Measurements from ENCODE around the gene DHX35.

The DHX35 gene

DNA sequence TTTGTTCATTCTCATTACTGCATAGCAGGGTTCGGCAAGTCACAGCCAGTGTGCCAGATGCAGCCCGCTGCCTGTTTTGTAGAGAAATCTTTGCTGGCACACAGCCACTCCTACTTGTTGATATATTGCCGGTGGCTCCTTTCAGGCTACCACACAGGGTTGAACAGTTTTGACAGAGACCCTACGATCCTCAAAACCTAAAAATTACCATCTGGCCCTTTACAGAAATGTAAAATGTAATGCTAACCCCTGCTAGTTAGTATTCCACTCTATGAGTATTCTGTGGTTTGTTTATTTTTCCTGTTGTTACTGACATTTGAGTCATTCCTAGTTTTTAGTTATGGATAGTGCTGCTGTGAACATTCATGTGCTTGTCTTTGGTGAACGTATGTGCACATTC is 11.5 kb downstream of the DHX35 start:
- peaks cover 12% of the 10 kb centered on the region for H3K4me1 ChIP-seq (ENCODE audit: insufficient read depth, low read length, poor library complexity, severe bottlenecking)
- no peak overlapping the region for H2AFZ ChIP-seq (ENCODE audit: low read length)
- no peaks in the 10 kb centered on the region for H4K20me1 ChIP-seq (ENCODE audit: insufficient read depth, low read length, poor library complexity, severe bottlenecking)
- no peak overlapping the region for H3K9ac ChIP-seq (ENCODE audit: low read depth, low read length, poor library complexity, severe bottlenecking)
- no peaks in the 10 kb centered on the region for H3F3A ChIP-seq (ENCODE audit: low read depth)
- H3K4me3 ChIP-seq (ENCODE audit: low read length, poor library complexity, severe bottlenecking) = no peak overlapping the region
- H3K4me2 ChIP-seq (ENCODE audit: low read depth, low read length, poor library complexity, severe bottlenecking) = no peak overlapping the region
- 0 out of 2 replicates have a peak, but pooled peaks cover 3% of the 10 kb centered on the region for H3K79me2 ChIP-seq (ENCODE audit: insufficient read depth, low read length)
- H3K9me2 ChIP-seq (replicated peaks; ENCODE audit: low read depth, low read length) = no peaks in the 10 kb centered on the region
- H3K9me3 ChIP-seq (ENCODE audit: insufficient read depth, low read depth, low read length) = no peaks in the 10 kb centered on the region
- TF ChIP-seq, protein P1, sequence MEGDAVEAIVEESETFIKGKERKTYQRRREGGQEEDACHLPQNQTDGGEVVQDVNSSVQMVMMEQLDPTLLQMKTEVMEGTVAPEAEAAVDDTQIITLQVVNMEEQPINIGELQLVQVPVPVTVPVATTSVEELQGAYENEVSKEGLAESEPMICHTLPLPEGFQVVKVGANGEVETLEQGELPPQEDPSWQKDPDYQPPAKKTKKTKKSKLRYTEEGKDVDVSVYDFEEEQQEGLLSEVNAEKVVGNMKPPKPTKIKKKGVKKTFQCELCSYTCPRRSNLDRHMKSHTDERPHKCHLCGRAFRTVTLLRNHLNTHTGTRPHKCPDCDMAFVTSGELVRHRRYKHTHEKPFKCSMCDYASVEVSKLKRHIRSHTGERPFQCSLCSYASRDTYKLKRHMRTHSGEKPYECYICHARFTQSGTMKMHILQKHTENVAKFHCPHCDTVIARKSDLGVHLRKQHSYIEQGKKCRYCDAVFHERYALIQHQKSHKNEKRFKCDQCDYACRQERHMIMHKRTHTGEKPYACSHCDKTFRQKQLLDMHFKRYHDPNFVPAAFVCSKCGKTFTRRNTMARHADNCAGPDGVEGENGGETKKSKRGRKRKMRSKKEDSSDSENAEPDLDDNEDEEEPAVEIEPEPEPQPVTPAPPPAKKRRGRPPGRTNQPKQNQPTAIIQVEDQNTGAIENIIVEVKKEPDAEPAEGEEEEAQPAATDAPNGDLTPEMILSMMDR (conservative IDR thresholded peaks at IDR 0.05; ENCODE audit: low read length) = no peak
- TF ChIP-seq EZH2phosphoT487 (IDR thresholded peaks at IDR 0.05; ENCODE audit: borderline replicate concordance) = no peak
- no peaks in the 10 kb centered on the region for H3K27me3 ChIP-seq (ENCODE audit: insufficient read depth, low read length, poor library complexity, severe bottlenecking)
- peaks cover 21% of the 10 kb centered on the region; the same call in 1 of the 2 replicates for H3K36me3 ChIP-seq (ENCODE audit: insufficient read depth, low read length)

DNA sequence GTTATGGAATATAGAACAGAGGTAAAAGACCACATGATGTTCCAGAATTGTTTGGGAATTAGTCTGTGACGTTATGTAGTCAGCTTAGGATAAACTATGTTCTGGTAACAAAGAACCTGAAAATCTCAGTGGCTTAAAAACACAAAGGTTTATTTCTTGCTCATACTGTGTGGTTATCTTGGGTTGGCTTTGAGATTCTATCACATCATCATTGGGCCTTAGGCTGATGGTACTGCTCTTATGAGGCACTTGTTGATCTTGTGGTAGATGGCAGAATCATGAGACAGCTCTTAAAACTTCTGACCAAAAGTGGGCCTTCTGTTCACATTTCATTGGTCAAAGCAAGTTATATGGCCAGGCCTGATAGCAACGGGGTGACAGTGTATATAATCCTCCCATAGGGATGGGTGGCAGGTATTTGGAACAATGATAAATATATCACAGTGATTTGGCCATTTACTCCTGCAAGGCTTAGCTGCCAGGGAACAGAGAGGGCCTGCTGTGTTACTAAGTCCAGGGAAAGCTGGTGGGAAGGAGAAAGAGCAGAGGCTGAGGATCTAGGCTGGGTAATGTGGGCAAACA is 13.5 kb downstream of the DHX35 start:
- Histone ChIP-seq H3K9me3 (ENCODE audit: insufficient read depth, low read depth, low read length) (no peaks in the 10 kb centered on the region), H3K9ac (ENCODE audit: low read depth, low read length, poor library complexity, severe bottlenecking) (no peak overlapping the region), H2AFZ (ENCODE audit: low read length) (no peak overlapping the region), H3K79me2 (ENCODE audit: insufficient read depth, low read length) (peaks cover 10% of the 10 kb centered on the region; the same call in 1 of the 2 replicates), H3K4me3 (ENCODE audit: low read length, poor library complexity, severe bottlenecking) (no peak overlapping the region), H3K4me2 (ENCODE audit: low read depth, low read length, poor library complexity, severe bottlenecking) (no peak overlapping the region), H3F3A (ENCODE audit: low read depth) (no peaks in the 10 kb centered on the region), H3K36me3 (ENCODE audit: insufficient read depth, low read length) (peaks cover 21% of the 10 kb centered on the region; the same call in 1 of the 2 replicates), H3K27me3 (ENCODE audit: insufficient read depth, low read length, poor library complexity, severe bottlenecking) (no peaks in the 10 kb centered on the region), H3K4me1 (ENCODE audit: insufficient read depth, low read length, poor library complexity, severe bottlenecking) (peaks cover 12% of the 10 kb centered on the region), H3K9me2 (replicated peaks; ENCODE audit: low read depth, low read length) (no peaks in the 10 kb centered on the region), H4K20me1 (ENCODE audit: insufficient read depth, low read length, poor library complexity, severe bottlenecking) (no peaks in the 10 kb centered on the region)
- TF ChIP-seq, protein P1 (conservative IDR thresholded peaks at IDR 0.05; ENCODE audit: low read length) = no peak
- TF ChIP-seq EZH2phosphoT487 (IDR thresholded peaks at IDR 0.05; ENCODE audit: borderline replicate concordance) = no peak

DNA sequence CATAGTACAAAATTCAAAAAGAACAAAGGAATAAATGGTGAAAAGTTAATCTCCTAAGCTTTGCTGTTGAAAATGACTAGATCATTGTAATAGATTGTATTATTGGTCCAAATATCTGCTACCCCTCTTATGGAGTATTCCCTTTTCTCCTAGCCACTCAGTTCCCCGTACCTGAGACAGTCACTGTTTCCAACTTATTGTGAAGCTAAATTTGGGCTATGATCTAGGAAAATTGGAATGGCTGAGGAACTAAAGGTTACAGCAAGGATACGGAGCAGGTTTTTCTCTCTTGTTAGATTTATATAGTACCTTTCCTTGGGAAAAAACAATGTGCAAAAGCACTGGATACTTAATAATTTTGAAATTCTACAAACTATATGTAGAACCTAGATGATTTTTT is 17.3 kb downstream of the DHX35 start:
- H2AFZ ChIP-seq (ENCODE audit: low read length) = no peak overlapping the region
- peaks cover 8% of the 10 kb centered on the region for H4K20me1 ChIP-seq (ENCODE audit: insufficient read depth, low read length, poor library complexity, severe bottlenecking)
- no peaks in the 10 kb centered on the region for H3K27me3 ChIP-seq (ENCODE audit: insufficient read depth, low read length, poor library complexity, severe bottlenecking)
- peaks cover 4% of the 10 kb centered on the region; the same call in 1 of the 2 replicates for H3K36me3 ChIP-seq (ENCODE audit: insufficient read depth, low read length)
- H3F3A ChIP-seq (ENCODE audit: low read depth) = no peaks in the 10 kb centered on the region
- H3K9me3 ChIP-seq (ENCODE audit: insufficient read depth, low read depth, low read length) = no peaks in the 10 kb centered on the region
- H3K4me2 ChIP-seq (ENCODE audit: low read depth, low read length, poor library complexity, severe bottlenecking) = no peak overlapping the region
- no peak overlapping the region for H3K9ac ChIP-seq (ENCODE audit: low read depth, low read length, poor library complexity, severe bottlenecking)
- TF ChIP-seq EZH2phosphoT487 (IDR thresholded peaks at IDR 0.05; ENCODE audit: borderline replicate concordance) = no peak
- TF ChIP-seq, protein P1 (conservative IDR thresholded peaks at IDR 0.05; ENCODE audit: low read length) = no peak
- peaks cover 10% of the 10 kb centered on the region; the same call in 1 of the 2 replicates for H3K79me2 ChIP-seq (ENCODE audit: insufficient read depth, low read length)
- peaks cover 18% of the 10 kb centered on the region for H3K4me1 ChIP-seq (ENCODE audit: insufficient read depth, low read length, poor library complexity, severe bottlenecking)
- no peak overlapping the region for H3K4me3 ChIP-seq (ENCODE audit: low read length, poor library complexity, severe bottlenecking)
- H3K9me2 ChIP-seq (replicated peaks; ENCODE audit: low read depth, low read length) = no peaks in the 10 kb centered on the region

All from Loucy (cell line).